WERI-Rb-1 (cell line): ENCODE measurements around the gene SNX5.

Experiments used
- DNase-seq: peaks from one replicate; pipeline ENCODE4 v3.0.0-alpha.2; 2020
- H3K27ac ChIP-seq: fragments of 250-450 bp; sonication (Bioruptor Pico); 2 replicates; pipeline ENCODE4 v1.5.1; 2020; ENCODE audit warnings: mild to moderate bottlenecking, moderate library complexity
- H3K27me3 ChIP-seq: fragments of 250-450 bp; sonication (Bioruptor Pico); 2 replicates; pipeline ENCODE4 v1.5.1; 2021; ENCODE audit warnings: mild to moderate bottlenecking, low read depth, moderate library complexity; ENCODE audit not compliant: insufficient read depth, severe bottlenecking
- H3K36me3 ChIP-seq: fragments of 250-450 bp; sonication (Bioruptor Pico); 2 replicates; pipeline ENCODE4 v1.5.1; 2020; ENCODE audit warnings: mild to moderate bottlenecking, moderate library complexity
- H3K4me3 ChIP-seq: 2 replicates; pipeline ENCODE4 v1.5.1; 2011; ENCODE audit warnings: low read depth, mild to moderate bottlenecking, control low read depth, low read length
- H3K9me3 ChIP-seq: fragments of 250-450 bp; sonication (Bioruptor Pico); 2 replicates; pipeline ENCODE4 v1.5.1; 2021; ENCODE audit warnings: mild to moderate bottlenecking, moderate library complexity; ENCODE audit not compliant: severe bottlenecking
- CTCF ChIP-seq: IDR thresholded peaks from 2 replicates; pipeline ENCODE4 v1.5.1; 2011; ENCODE audit warnings: low read depth, mild to moderate bottlenecking, control low read depth, inconsistent platforms, low read length

The SNX5 gene

GRCh38 chr20:18005170-18005989 is 36.8 kb upstream of the SNX5 start:
- Histone ChIP-seq H3K27me3 (no peaks in the 10 kb centered on the region), H3K9me3 (no peaks in the 10 kb centered on the region), H3K36me3 (no peaks in the 10 kb centered on the region), H3K4me3 (no peak overlapping the region), H3K27ac (no peak overlapping the region)
- TF ChIP-seq CTCF, result no peak
- no peak for DNase-seq

- Histone ChIP-seq H3K27me3 (no peaks in the 10 kb centered on the region), H3K36me3 (no peaks in the 10 kb centered on the region), H3K27ac (no peak overlapping the region), H3K4me3 (no peak overlapping the region), H3K9me3 (no peaks in the 10 kb centered on the region)
- peak; percentile 39 for DNase-seq
- no peak for TF ChIP-seq CTCF
Observed at GRCh38 chr20:18004384-18005031, 35.9 kb upstream of the SNX5 start.

DNA sequence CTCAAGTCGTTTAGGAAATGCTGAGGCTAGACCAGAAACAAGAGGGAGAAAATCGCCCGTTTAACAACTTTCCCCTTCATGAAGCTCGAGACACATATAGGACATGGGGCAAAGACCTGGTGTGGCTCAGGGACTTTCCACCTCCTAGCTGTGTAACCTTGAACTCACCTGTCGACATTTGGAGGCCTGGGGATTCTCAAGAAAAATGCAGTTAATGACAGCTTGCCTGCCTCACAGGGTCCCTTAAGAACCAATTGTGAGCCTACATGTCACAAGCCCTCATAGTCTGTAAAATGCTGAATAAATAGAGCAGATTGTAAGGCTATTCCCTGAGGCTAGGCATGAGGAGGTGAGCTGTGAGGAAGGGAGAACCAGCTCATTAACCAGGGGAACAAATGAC is 35.3 kb upstream of the SNX5 start:
- no peaks in the 10 kb centered on the region for H3K9me3 ChIP-seq
- H3K4me3 ChIP-seq, result no peak overlapping the region
- no peaks in the 10 kb centered on the region for H3K27me3 ChIP-seq
- no peaks in the 10 kb centered on the region for H3K36me3 ChIP-seq
- no peak overlapping the region for H3K27ac ChIP-seq
- DNase-seq, result no peak
- TF ChIP-seq CTCF, result no peak

- no peak for DNase-seq
- H3K27ac ChIP-seq, result no peak overlapping the region
- H3K27me3 ChIP-seq, result no peaks in the 10 kb centered on the region
- no peaks in the 10 kb centered on the region for H3K36me3 ChIP-seq
- no peak overlapping the region for H3K4me3 ChIP-seq
- TF ChIP-seq CTCF, result no peak
- H3K9me3 ChIP-seq, result no peaks in the 10 kb centered on the region
Observed at GRCh38 chr20:18001131-18001921, 32.7 kb upstream of the SNX5 start.

GRCh38 chr20:17999566-17999965 is 31.0 kb upstream of the SNX5 start:
- Histone ChIP-seq H3K27me3 (no peaks in the 10 kb centered on the region), H3K36me3 (no peaks in the 10 kb centered on the region), H3K4me3 (no peak overlapping the region), H3K27ac (no peak overlapping the region), H3K9me3 (no peaks in the 10 kb centered on the region)
- peak; percentile 34 for DNase-seq
- TF ChIP-seq CTCF, result no peak
